GM12892 (cell line): ENCODE results near the gene TMEM163.
"Not testable (repeated sequence)": the region's sequence is repeated elsewhere in the genome, so short reads cannot be mapped to it uniquely, and the experiment has no call there.

Experiments
- POLR2A ChIP-seq: IDR thresholded peaks from 2 replicates; pipeline ENCODE4 v1.6.1; 2011; ENCODE audit warnings: low read depth, low read length, control low read depth
- POLR2AphosphoS5 ChIP-seq: IDR thresholded peaks from 2 replicates; pipeline ENCODE4 v1.6.1; 2011; ENCODE audit warnings: low read depth, low read length, control low read depth
- TAF1 ChIP-seq: IDR thresholded peaks from 2 replicates; pipeline ENCODE4 v1.6.1; 2011; ENCODE audit warnings: low read depth, mild to moderate bottlenecking, control low read depth, low read length, borderline replicate concordance

GRCh38 chr2:134507159-134507558 lies 211.6 kb downstream of the TMEM163 start:
- not testable (repeated sequence) for TF ChIP-seq POLR2A, POLR2AphosphoS5, TAF1
